ENCODE results near the gene RANBP10.

DNA sequence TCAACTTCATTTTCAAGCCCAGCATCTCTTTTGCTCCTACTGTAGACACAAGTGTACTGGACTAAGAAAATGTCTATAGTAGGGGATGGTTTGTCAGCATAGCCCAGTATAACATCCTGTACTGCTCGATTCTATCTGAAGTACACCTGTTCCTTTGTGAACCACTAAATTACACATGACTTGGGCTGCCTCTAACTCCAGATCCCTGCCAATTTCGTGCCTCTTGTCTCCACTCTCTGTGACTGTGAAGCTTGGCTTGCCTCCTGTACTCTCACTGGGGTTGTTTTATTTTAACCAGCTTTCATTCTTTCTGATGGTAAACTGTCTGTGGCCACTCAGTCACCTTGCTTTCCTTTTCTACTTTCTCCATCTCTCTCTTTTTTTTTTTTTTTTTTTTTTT lies 111.7 kb downstream of the RANBP10 start:
- TF ChIP-seq CTCF (IDR thresholded peaks at IDR 0.05) (no peak), POLR2A (IDR thresholded peaks at IDR 0.05) (no peak)

Data from right lobe of liver (tissue), 4 donors.